Suprapubic skin (tissue), 4 donors: ENCODE measurements around the gene CCDC190. TPM values are rescaled to one million over a fixed set of nuclear protein-coding genes. Genes with fewer than 3 reads are reported as not detected.

Experiments used
- DNase-seq, 2 donors: peaks; one replicate each; pipeline ENCODE4 v3.0.0-alpha.2; 2019; ENCODE audit warnings: low spot score in 2 of 2
- H3K27ac ChIP-seq: fragments of 200-600 bp; sonication (generic); one replicate; pipeline ENCODE4 v1.5.1; 2019
- H3K27me3 ChIP-seq: fragments of 200-600 bp; sonication (generic); one replicate; pipeline ENCODE4 v1.5.1; 2019
- H3K36me3 ChIP-seq: fragments of 200-600 bp; sonication (generic); one replicate; pipeline ENCODE4 v1.5.1; 2019
- H3K4me1 ChIP-seq: fragments of 200-600 bp; sonication (generic); one replicate; pipeline ENCODE4 v1.5.1; 2019
- H3K4me3 ChIP-seq: fragments of 200-600 bp; sonication (generic); one replicate; pipeline ENCODE4 v1.5.1; 2019; ENCODE audit warnings: mild to moderate bottlenecking
- H3K9me3 ChIP-seq: fragments of 200-600 bp; sonication (generic); one replicate; pipeline ENCODE4 v1.5.1; 2019
- CTCF ChIP-seq, 2 donors: fragments of 200-600 bp in 1 of 2; fragments of 450-650 bp in 1 of 2; sonication (generic) in 1 of 2; IDR thresholded peaks; one replicate each; pipeline ENCODE4 v1.5.1; 2016 to 2019; ENCODE audit warnings: antibody characterized with exemption in 2 of 2, mild to moderate bottlenecking in 1 of 2, moderate library complexity in 1 of 2
- EP300 ChIP-seq: sonication (generic); formaldehyde crosslinking; IDR thresholded peaks from one replicate; pipeline ENCODE4 v1.6.1; 2017; ENCODE audit warnings: antibody characterized with exemption
- POLR2A ChIP-seq, 2 donors: fragments of 450-650 bp; IDR thresholded peaks; one replicate each; pipeline ENCODE4 v1.6.1; 2017; ENCODE audit warnings: antibody characterized with exemption in 2 of 2, mild to moderate bottlenecking in 2 of 2, moderate library complexity in 2 of 2
- POLR2AphosphoS5 ChIP-seq, 3 donors: sonication (generic); formaldehyde crosslinking; IDR thresholded peaks; one replicate each; pipeline ENCODE4 v1.6.1; 2017; ENCODE audit warnings: antibody characterized with exemption in 3 of 3
- whole genome bisulfite sequencing: methylation state at CpG from one replicate; pipeline ENCODE4 v1.1.5; 2018; 5-methylcytosine and 5-hydroxymethylcytosine counted together
- total RNA-seq, 4 donors: library from RNA; depleted of rRNA; stranded (reverse); fragments of >200 nt; gene quantifications; one replicate each; pipeline ENCODE4 v1.1.0, GENCODE V29; 2016

CCDC190 gene
- total RNA-seq, 4 donors from 2014 or later, result not detected

GRCh38 chr1:162835157-162835899 lies 25.6 kb downstream of the CCDC190 start:
- WGBS, result 62% methylated on average over 3 of the region's 3 CpGs
- H3K27me3 ChIP-seq, result peaks cover 5% of the 10 kb centered on the region
- no peak for TF ChIP-seq EP300
- TF ChIP-seq POLR2A (IDR thresholded peaks at IDR 0.05), result no peak
- no peak for TF ChIP-seq CTCF (IDR thresholded peaks at IDR 0.05)
- no peak for TF ChIP-seq POLR2AphosphoS5 (IDR thresholded peaks at IDR 0.05)

GRCh38 chr1:162832470-162832869 lies 28.5 kb downstream of the CCDC190 start:
- no peak overlapping the region for H3K4me3 ChIP-seq
- no peak overlapping the region for H3K27ac ChIP-seq
- no peaks in the 10 kb centered on the region for H3K9me3 ChIP-seq
- no peaks in the 10 kb centered on the region for H3K36me3 ChIP-seq
- no peak for DNase-seq
- peaks cover 5% of the 10 kb centered on the region for H3K27me3 ChIP-seq
- 92% methylated on average over 3 of the region's 3 CpGs for WGBS
- no peaks in the 10 kb centered on the region for H3K4me1 ChIP-seq
- TF ChIP-seq CTCF (IDR thresholded peaks at IDR 0.05) (no peak), EP300 (no peak), POLR2A (IDR thresholded peaks at IDR 0.05) (no peak), POLR2AphosphoS5 (IDR thresholded peaks at IDR 0.05) (no peak)

More at GRCh38 chr1:162835157-162835899, 25.6 kb downstream of the CCDC190 start:
- H3K36me3 ChIP-seq, result no peaks in the 10 kb centered on the region
- no peak overlapping the region for H3K4me3 ChIP-seq
- DNase-seq, result no peak
- H3K27ac ChIP-seq, result no peak overlapping the region
- no peaks in the 10 kb centered on the region for H3K4me1 ChIP-seq
- H3K9me3 ChIP-seq, result peaks cover 8% of the 10 kb centered on the region

- H3K9me3 ChIP-seq, result no peaks in the 10 kb centered on the region
- WGBS, result 80% methylated on average over 1 of the region's 1 CpG
- no peak overlapping the region for H3K27ac ChIP-seq
- no peaks in the 10 kb centered on the region for H3K36me3 ChIP-seq
- no peaks in the 10 kb centered on the region for H3K4me1 ChIP-seq
- DNase-seq, result no peak
- no peak overlapping the region for H3K4me3 ChIP-seq
- no peak for TF ChIP-seq CTCF (IDR thresholded peaks at IDR 0.05)
- TF ChIP-seq POLR2AphosphoS5 (IDR thresholded peaks at IDR 0.05), result no peak
- no peak for TF ChIP-seq EP300
- TF ChIP-seq POLR2A (IDR thresholded peaks at IDR 0.05), result no peak
- peaks cover 7% of the 10 kb centered on the region for H3K27me3 ChIP-seq
Observed at GRCh38 chr1:162829268-162829667, 31.7 kb downstream of the CCDC190 start.

GRCh38 chr1:162823771-162824525 lies 37.0 kb downstream of the CCDC190 start:
- 54% methylated on average over 2 of the region's 2 CpGs for WGBS
- Histone ChIP-seq H3K27me3 (peaks cover 12% of the 10 kb centered on the region), H3K4me1 (peaks cover 12% of the 10 kb centered on the region), H3K9me3 (no peaks in the 10 kb centered on the region), H3K4me3 (no peak overlapping the region), H3K36me3 (no peaks in the 10 kb centered on the region), H3K27ac (no peak overlapping the region)
- DNase-seq, result no peak
- TF ChIP-seq CTCF (IDR thresholded peaks at IDR 0.05) (no peak), EP300 (no peak), POLR2AphosphoS5 (IDR thresholded peaks at IDR 0.05) (no peak), POLR2A (IDR thresholded peaks at IDR 0.05) (no peak)

GRCh38 chr1:162823231-162823630 lies 37.7 kb downstream of the CCDC190 start:
- no peaks in the 10 kb centered on the region for H3K9me3 ChIP-seq
- DNase-seq, result no peak
- 67% methylated on average over 3 of the region's 3 CpGs for WGBS
- no peak overlapping the region for H3K4me3 ChIP-seq
- TF ChIP-seq EP300 (no peak), CTCF (IDR thresholded peaks at IDR 0.05) (no peak), POLR2AphosphoS5 (IDR thresholded peaks at IDR 0.05) (no peak), POLR2A (IDR thresholded peaks at IDR 0.05) (no peak)
- no peaks in the 10 kb centered on the region for H3K36me3 ChIP-seq
- H3K4me1 ChIP-seq, result peaks cover 12% of the 10 kb centered on the region
- H3K27ac ChIP-seq, result no peak overlapping the region
- H3K27me3 ChIP-seq, result peaks cover 12% of the 10 kb centered on the region
